H9 (cell line): ENCODE measurements around the gene TENM3. TPM values are rescaled to one million over a fixed set of nuclear protein-coding genes. Genes with fewer than 3 reads are reported as not detected.

Source experiments
- DNase-seq: peaks from one replicate; pipeline ENCODE4 v3.0.0-alpha.2; 2017
- H2AFZ ChIP-seq: one replicate; pipeline ENCODE4 v1.6.1; 2013; ENCODE audit warnings: mild to moderate bottlenecking, low read length, control low read depth, moderate library complexity
- H2AK5ac ChIP-seq: 2 replicates; pipeline ENCODE4 v1.6.1; 2013; ENCODE audit warnings: low read length, control low read depth, mixed read lengths; ENCODE audit not compliant: insufficient read length
- H2BK120ac ChIP-seq: one replicate; pipeline ENCODE4 v1.6.1; 2013; ENCODE audit warnings: low read depth, mild to moderate bottlenecking, low read length, control low read depth, inconsistent platforms; ENCODE audit not compliant: poor library complexity, severe bottlenecking
- H2BK12ac ChIP-seq: 2 replicates; pipeline ENCODE4 v1.6.1; 2013; ENCODE audit warnings: low read length, control low read depth, mixed read lengths, low read depth; ENCODE audit not compliant: insufficient read length
- H2BK15ac ChIP-seq: 2 replicates; pipeline ENCODE4 v1.6.1; 2013; ENCODE audit warnings: low read depth, low read length, control low read depth
- H2BK20ac ChIP-seq: one replicate; pipeline ENCODE4 v1.6.1; 2013; ENCODE audit warnings: low read depth, mild to moderate bottlenecking, low read length, control low read depth, inconsistent platforms; ENCODE audit not compliant: poor library complexity, severe bottlenecking
- H2BK5ac ChIP-seq: 2 replicates; pipeline ENCODE4 v1.6.1; 2013; ENCODE audit warnings: low read length, control low read depth, mixed read lengths; ENCODE audit not compliant: insufficient read length
- H3K14ac ChIP-seq: 2 replicates; pipeline ENCODE4 v1.6.1; 2013; ENCODE audit warnings: low read length, control low read depth; ENCODE audit not compliant: insufficient read depth
- H3K18ac ChIP-seq: 2 replicates; pipeline ENCODE4 v1.6.1; 2013; ENCODE audit warnings: low read depth, mild to moderate bottlenecking, mixed read lengths, low read length, control low read depth; ENCODE audit not compliant: insufficient read length
- H3K23ac ChIP-seq: 2 replicates; pipeline ENCODE4 v1.6.1; 2013; ENCODE audit warnings: low read length, control low read depth, mixed read lengths, low read depth; ENCODE audit not compliant: insufficient read length
- H3K23me2 ChIP-seq: 2 replicates; pipeline ENCODE4 v1.6.1; 2013; ENCODE audit warnings: low read depth, mild to moderate bottlenecking, mixed read lengths, low read length, control low read depth; ENCODE audit not compliant: insufficient read length, poor library complexity, severe bottlenecking
- H3K27ac ChIP-seq: 2 replicates; pipeline ENCODE4 v1.5.1; 2013; ENCODE audit warnings: low read length, control low read depth, mixed read lengths, low read depth; ENCODE audit not compliant: insufficient read length
- H3K27me3 ChIP-seq: 2 replicates; pipeline ENCODE4 v1.6.1; 2013; ENCODE audit warnings: low read length, control low read depth, inconsistent platforms; ENCODE audit not compliant: insufficient read depth
- H3K4ac ChIP-seq: 2 replicates; pipeline ENCODE4 v1.6.1; 2013; ENCODE audit warnings: low read depth, mild to moderate bottlenecking, control low read depth, inconsistent platforms, low read length, moderate library complexity
- H3K4me1 ChIP-seq: 2 replicates; pipeline ENCODE4 v1.6.1; 2013; ENCODE audit warnings: low read length, control low read depth, inconsistent platforms; ENCODE audit not compliant: insufficient read depth
- H3K4me2 ChIP-seq: 2 replicates; pipeline ENCODE4 v1.6.1; 2013; ENCODE audit warnings: low read length, control low read depth, mixed read lengths; ENCODE audit not compliant: insufficient read length, insufficient read depth
- H3K56ac ChIP-seq: 2 replicates; pipeline ENCODE4 v1.6.1; 2013; ENCODE audit warnings: low read depth, mild to moderate bottlenecking, mixed read lengths, low read length, control low read depth; ENCODE audit not compliant: insufficient read length
- H3K79me1 ChIP-seq: 2 replicates; pipeline ENCODE4 v1.6.1; 2013; ENCODE audit warnings: low read depth, mild to moderate bottlenecking, moderate library complexity, low read length, control low read depth, inconsistent platforms; ENCODE audit not compliant: insufficient read depth, poor library complexity, severe bottlenecking
- H3K79me2 ChIP-seq: 2 replicates; pipeline ENCODE4 v1.6.1; 2013; ENCODE audit warnings: low read length, control low read depth, inconsistent platforms; ENCODE audit not compliant: insufficient read depth
- H3K9ac ChIP-seq: 2 replicates; pipeline ENCODE4 v1.6.1; 2013; ENCODE audit warnings: low read length, control low read depth, mixed read lengths; ENCODE audit not compliant: insufficient read length; ENCODE audit errors: extremely low read depth
- H3K9me3 ChIP-seq: one replicate; pipeline ENCODE4 v1.6.1; 2013; ENCODE audit warnings: low read depth, low read length, inconsistent platforms; ENCODE audit not compliant: control insufficient read depth
- H3T11ph ChIP-seq: one replicate; pipeline ENCODE4 v1.6.1; 2013; ENCODE audit warnings: mild to moderate bottlenecking, low read length, control low read depth, inconsistent platforms
- H4K20me1 ChIP-seq: one replicate; pipeline ENCODE4 v1.6.1; 2013; ENCODE audit not compliant: control insufficient read depth, insufficient read length, insufficient read depth
- H4K5ac ChIP-seq: 2 replicates; pipeline ENCODE4 v1.6.1; 2013; ENCODE audit warnings: low read depth, mild to moderate bottlenecking, mixed read lengths, low read length, control low read depth; ENCODE audit not compliant: insufficient read length
- H4K8ac ChIP-seq: replicated peaks from 2 replicates; pipeline ENCODE4 v1.6.1; 2013; ENCODE audit warnings: low read length, control low read depth, mixed read lengths, low read depth; ENCODE audit not compliant: insufficient read length
- H4K91ac ChIP-seq: 2 replicates; pipeline ENCODE4 v1.6.1; 2013; ENCODE audit warnings: low read depth, mild to moderate bottlenecking, moderate library complexity, mixed read lengths, low read length, control low read depth; ENCODE audit not compliant: insufficient read length
- H3K27ac Mint-ChIP-seq, 3 experiments: 2 replicates in 2 of 3; 3 replicates in 1 of 3; pipeline ENCODE4 v1.8.0; 2020 to 2021; ENCODE audit warnings: mixed read lengths in 3 of 3, mild to moderate bottlenecking in 1 of 3, moderate library complexity in 1 of 3
- H3K27me3 Mint-ChIP-seq: 2 replicates; pipeline ENCODE4 v1.8.0; 2021; ENCODE audit warnings: low read depth, mild to moderate bottlenecking, moderate library complexity, mixed read lengths
- H3K36me3 Mint-ChIP-seq, 3 experiments: 2 replicates in 2 of 3; 3 replicates in 1 of 3; pipeline ENCODE4 v1.8.0; 2020 to 2021; ENCODE audit warnings: low read depth in 3 of 3, mixed read lengths in 3 of 3; ENCODE audit not compliant: insufficient read depth in 1 of 3
- H3K4me1 Mint-ChIP-seq, 2 experiments: 2 replicates each; pipeline ENCODE4 v1.8.0; 2020; ENCODE audit warnings: mixed read lengths in 2 of 2
- H3K4me3 Mint-ChIP-seq, 2 experiments: 2 replicates in 1 of 2; 3 replicates in 1 of 2; pipeline ENCODE4 v1.8.0; 2020 to 2021; ENCODE audit warnings: mild to moderate bottlenecking in 2 of 2, mixed read lengths in 2 of 2, moderate library complexity in 1 of 2
- H3K9me3 Mint-ChIP-seq, 2 experiments: 2 replicates in 1 of 2; 3 replicates in 1 of 2; pipeline ENCODE4 v1.8.0; 2020; ENCODE audit warnings: mild to moderate bottlenecking in 2 of 2, mixed read lengths in 2 of 2, moderate library complexity in 1 of 2
- CTCF ChIP-seq: fragments of 200-600 bp; sonication (generic); conservative IDR thresholded peaks from 3 replicates; pipeline ENCODE4 v1.8.0; 2021; ENCODE audit warnings: antibody characterized with exemption, mild to moderate bottlenecking
- WGBS: extraction: QIAGEN DNeasy Blood & Tissue Kit; methylation state at CpG from one replicate; pipeline ENCODE4 v1.1.7; 2013; ENCODE audit warnings: missing lambda C conversion rate, low lambda C conversion rate, mixed read lengths; ENCODE audit not compliant: insufficient read length; ENCODE audit errors: extremely low coverage; 5-methylcytosine and 5-hydroxymethylcytosine counted together
- total RNA-seq: library from RNA; stranded (reverse); gene quantifications from 2 replicates; pipeline ENCODE4 v1.2.1, GENCODE V29; 2021

Gene TENM3
- total RNA-seq, 1 experiment from 2014 or later = 49.6 TPM

GRCh38 chr4:182807346-182807745 lies 564.1 kb downstream of the TENM3 start:
- H3K79me2 ChIP-seq = no peaks in the 10 kb centered on the region
- H2BK120ac ChIP-seq = no peak overlapping the region
- H3T11ph ChIP-seq = no peak overlapping the region
- no peak overlapping the region for H2BK15ac ChIP-seq
- H3K9me3 Mint-ChIP-seq = peaks cover 4 to 19% of the 10 kb centered on the region in 2 experiments
- no peak overlapping the region for H3K56ac ChIP-seq
- no peak overlapping the region for H4K5ac ChIP-seq
- H4K8ac ChIP-seq = no peak overlapping the region
- peak overlapping the region; percentile 87 for H3K4me2 ChIP-seq
- H3K79me1 ChIP-seq = no peaks in the 10 kb centered on the region
- no peak overlapping the region for H3K14ac ChIP-seq
- H3K9me3 ChIP-seq = no peaks in the 10 kb centered on the region
- no peak overlapping the region for H3K27ac Mint-ChIP-seq
- no peak overlapping the region for H2BK20ac ChIP-seq
- no peak overlapping the region for H2BK12ac ChIP-seq
- no peak overlapping the region for H3K9ac ChIP-seq
- no peak overlapping the region for H2AFZ ChIP-seq
- H3K23me2 ChIP-seq = peaks cover 11% of the 10 kb centered on the region
- peaks cover 0 to 17% (median 17%) of the 10 kb centered on the region in 3 experiments; a peak in 6 of 7 replicates for H3K36me3 Mint-ChIP-seq
- no peak overlapping the region for H4K91ac ChIP-seq
- no peak overlapping the region for H3K18ac ChIP-seq
- peaks cover 15% of the 10 kb centered on the region for H3K27me3 Mint-ChIP-seq
- no peak overlapping the region for H2BK5ac ChIP-seq
- H3K23ac ChIP-seq = no peak overlapping the region
- no peaks in the 10 kb centered on the region for H4K20me1 ChIP-seq
- H3K4me3 Mint-ChIP-seq = peak overlapping the region; percentile 89 to 91; a peak in 4 of 5 replicates
- peaks cover 23 to 26% of the 10 kb centered on the region in 2 experiments for H3K4me1 Mint-ChIP-seq
- DNase-seq = no peak
- no peaks in the 10 kb centered on the region for H3K27me3 ChIP-seq
- H3K4ac ChIP-seq = no peak overlapping the region
- H3K4me1 ChIP-seq = no peaks in the 10 kb centered on the region
- TF ChIP-seq CTCF = no peak
- no peak overlapping the region for H2AK5ac ChIP-seq
- H3K27ac ChIP-seq = no peak overlapping the region
- no CpG with 5 or more reads among the region's 12 CpGs for WGBS
